ENCODE measurements around the gene ZNF668.
"Not testable (repeated sequence)": the region's sequence is repeated elsewhere in the genome, so short reads cannot be mapped to it uniquely, and the experiment has no call there.

The ZNF668 gene

GRCh38 chr16:31013292-31013691 is 60.7 kb downstream of the ZNF668 start:
- DNase-seq (ENCODE audit: low read depth in 2 of 2), result not testable (repeated sequence)

DNA sequence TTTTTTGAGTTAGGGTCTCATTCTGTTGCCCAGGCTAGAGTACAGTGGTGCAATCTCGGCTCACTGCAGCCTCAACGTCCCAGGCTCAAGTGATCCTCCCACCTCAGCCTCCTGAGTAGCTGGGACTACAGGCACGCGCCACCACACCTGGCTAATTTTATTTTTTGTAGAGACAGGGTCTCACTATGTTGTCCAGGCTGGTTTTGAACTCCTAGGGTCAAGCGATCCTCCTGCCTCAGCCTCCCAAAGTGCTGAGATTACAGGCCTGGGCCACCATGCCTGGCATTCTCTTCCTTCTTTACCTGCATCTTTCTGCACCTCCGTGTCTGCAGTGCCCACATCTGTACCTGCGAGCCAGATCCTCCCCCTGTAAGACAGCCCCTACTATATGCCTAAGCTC is 62.2 kb downstream of the ZNF668 start:
- DNase-seq (ENCODE audit: low read depth in 2 of 2), result not testable (repeated sequence)
